Measurements from ENCODE around the gene VSTM4.

The VSTM4 gene

GRCh38 chr10:49090696-49091380 lies 24.5 kb downstream of the VSTM4 start:
- no peak for DNase-seq

- DNase-seq, result no peak
These were observed 25.1 kb downstream of the VSTM4 start for GRCh38 chr10:49090189-49090575.

- no peak for DNase-seq
These were observed 25.6 kb downstream of the VSTM4 start for GRCh38 chr10:49089557-49090188.

- no peak for DNase-seq
These were observed 26.2 kb downstream of the VSTM4 start for GRCh38 chr10:49089152-49089551.

- no peak for DNase-seq
These were observed 28.4 kb downstream of the VSTM4 start for GRCh38 chr10:49086889-49087288.

GRCh38 chr10:49083261-49083660 lies 32.1 kb downstream of the VSTM4 start:
- no peak for DNase-seq

GRCh38 chr10:49082766-49083165 lies 32.6 kb downstream of the VSTM4 start:
- no peak for DNase-seq

GRCh38 chr10:49081547-49082275 lies 33.6 kb downstream of the VSTM4 start:
- no peak for DNase-seq

GRCh38 chr10:49080965-49081364 lies 34.4 kb downstream of the VSTM4 start:
- peak; percentile 17 for DNase-seq

GRCh38 chr10:49080071-49080470 lies 35.3 kb downstream of the VSTM4 start:
- peak; percentile 74 for DNase-seq

- no peak for DNase-seq
These were observed 35.8 kb downstream of the VSTM4 start for GRCh38 chr10:49079499-49079898.

- no peak for DNase-seq
These were observed 36.2 kb downstream of the VSTM4 start for GRCh38 chr10:49079072-49079471.

GRCh38 chr10:49078433-49078832 lies 36.9 kb downstream of the VSTM4 start:
- no peak for DNase-seq

- no peak for DNase-seq
These were observed 38.4 kb downstream of the VSTM4 start for GRCh38 chr10:49076741-49077521.

- no peak for DNase-seq
These were observed 39.0 kb downstream of the VSTM4 start for GRCh38 chr10:49076319-49076718.

GRCh38 chr10:49075743-49076142 lies 39.6 kb downstream of the VSTM4 start:
- DNase-seq, result no peak

GRCh38 chr10:49074836-49075682 lies 40.3 kb downstream of the VSTM4 start:
- DNase-seq, result no peak

- no peak for DNase-seq
These were observed 43.0 kb downstream of the VSTM4 start for GRCh38 chr10:49072166-49072885.

GRCh38 chr10:49071160-49071761 lies 44.1 kb downstream of the VSTM4 start:
- DNase-seq, result peak; percentile 23

- DNase-seq, result no peak
These were observed 44.6 kb downstream of the VSTM4 start for GRCh38 chr10:49070701-49071100.

- no peak for DNase-seq
These were observed 46.6 kb downstream of the VSTM4 start for GRCh38 chr10:49068672-49069217.

Measured in DMS53 (cell line).